Caco-2 (cell line): ENCODE measurements around the gene CORO2A. TPM values are rescaled to one million over a fixed set of nuclear protein-coding genes. Genes with fewer than 3 reads are reported as not detected.

ENCODE experiments used
- BruUV-seq: library from RNA; stranded (reverse); fragments of 400-500 nt; replicated peaks from 2 replicates; lab custom pipeline; 2021; lab: Mats Ljungman, UMichigan
- CTCF ChIA-PET: fragments of 300-600 bp; sonication (Branson Sonifier 250); formaldehyde crosslinking; loops from one replicate; lab custom pipeline; 2022; ENCODE audit warnings: antibody characterized with exemption; lab: Charles Lee
- POLR2A ChIA-PET: fragments of 300-600 bp; sonication (Branson Sonifier 250); formaldehyde crosslinking; loops from one replicate; lab custom pipeline; 2022; ENCODE audit warnings: antibody characterized with exemption; lab: Charles Lee
- DNase-seq, 2 experiments: peaks; one replicate each; pipeline versions ENCODE4 v3.0.0 to v3.0.0-alpha.2; 2020 to 2022
- H3K27me3 ChIP-seq: replicated peaks from 2 replicates; pipeline ENCODE4 v1.6.0; 2011; ENCODE audit warnings: low read length; ENCODE audit not compliant: control insufficient read depth, insufficient read depth
- H3K36me3 ChIP-seq: 2 replicates; pipeline ENCODE4 v1.5.1; 2011; ENCODE audit warnings: low read length; ENCODE audit not compliant: control insufficient read depth, insufficient read depth
- H3K4me1 ChIP-seq: fragments of 250-450 bp; sonication (Bioruptor Pico); 2 replicates; pipeline ENCODE4 v1.5.1; 2020; ENCODE audit warnings: mild to moderate bottlenecking
- H3K4me3 ChIP-seq: 2 replicates; pipeline ENCODE4 v1.5.1; 2011; ENCODE audit warnings: low read depth, mild to moderate bottlenecking, control low read depth, low read length
- H3K9me3 ChIP-seq: fragments of 250-450 bp; sonication (Bioruptor Pico); 2 replicates; pipeline ENCODE4 v1.5.1; 2020; ENCODE audit warnings: mild to moderate bottlenecking, moderate library complexity
- H3K27ac Mint-ChIP-seq: one replicate; pipeline ENCODE4 v1.8.0; 2022; ENCODE audit warnings: mixed read lengths; ENCODE audit not compliant: unreplicated experiment
- H3K27me3 Mint-ChIP-seq: one replicate; pipeline ENCODE4 v1.8.0; 2022; ENCODE audit warnings: mixed read lengths; ENCODE audit not compliant: insufficient read depth, unreplicated experiment
- H3K36me3 Mint-ChIP-seq: one replicate; pipeline ENCODE4 v1.8.0; 2022; ENCODE audit warnings: mild to moderate bottlenecking, mixed read lengths; ENCODE audit not compliant: insufficient read depth, unreplicated experiment
- H3K4me1 Mint-ChIP-seq: one replicate; pipeline ENCODE4 v1.8.0; 2022; ENCODE audit warnings: low read depth, mixed read lengths; ENCODE audit not compliant: unreplicated experiment
- H3K4me3 Mint-ChIP-seq: one replicate; pipeline ENCODE4 v1.8.0; 2022; ENCODE audit warnings: mild to moderate bottlenecking, moderate library complexity, mixed read lengths; ENCODE audit not compliant: unreplicated experiment
- H3K9me3 Mint-ChIP-seq: one replicate; pipeline ENCODE4 v1.8.0; 2022; ENCODE audit warnings: mixed read lengths; ENCODE audit not compliant: unreplicated experiment
- CTCF ChIP-seq, 2 experiments: fragments of 200-600 bp in 1 of 2; IDR thresholded peaks; 1 replicate in 1 of 2; 2 replicates in 1 of 2; pipeline versions ENCODE4 v1.5.1 to v1.8.0; 2011 to 2022; ENCODE audit warnings: antibody characterized with exemption in 1 of 2, control low read depth in 1 of 2, inconsistent platforms in 1 of 2, low read depth in 1 of 2, low read length in 1 of 2, mild to moderate bottlenecking in 1 of 2, moderate library complexity in 1 of 2; ENCODE audit not compliant: insufficient read depth in 1 of 2, severe bottlenecking in 1 of 2, unreplicated experiment in 1 of 2
- intact Hi-C: fragments of 100-400 bp; cut with micrococcal nuclease; formaldehyde crosslinking; loops from one replicate; pipeline ENCODE4 v1.10.0; 2022; ENCODE audit not compliant: unreplicated experiment
- total RNA-seq: library from RNA; stranded (reverse); gene quantifications from 2 replicates; pipeline ENCODE4 v1.2.3, GENCODE V29; 2022

Gene CORO2A
- total RNA-seq, 1 experiment from 2014 or later = 18.9 TPM

- H3K4me1 ChIP-seq = peaks cover 15% of the 10 kb centered on the region
- no TSS peak for BruUV-seq
- no peaks in the 10 kb centered on the region; the same call in 1 of the 2 replicates for H3K36me3 ChIP-seq
- H3K27me3 ChIP-seq = no peaks in the 10 kb centered on the region
- H3K4me3 ChIP-seq = no peak overlapping the region
- Mint-ChIP-seq H3K36me3 (peaks cover 5% of the 10 kb centered on the region), H3K4me1 (peaks cover 21% of the 10 kb centered on the region), H3K27ac (no peak overlapping the region), H3K9me3 (no peaks in the 10 kb centered on the region), H3K27me3 (no peaks in the 10 kb centered on the region), H3K4me3 (no peak overlapping the region)
- POLR2A ChIA-PET = no interaction called here
- no peak for TF ChIP-seq CTCF (IDR thresholded peaks at IDR 0.05; ENCODE audit: insufficient read depth in 1 of 2, low read depth in 1 of 2, low read length in 1 of 2, severe bottlenecking in 1 of 2, unreplicated experiment in 1 of 2)
- intact Hi-C loops = no loop called here
- H3K9me3 ChIP-seq = no peaks in the 10 kb centered on the region
- CTCF ChIA-PET = no interaction called here
- no peak for DNase-seq
Observed at GRCh38 chr9:98162613-98163012, 29.8 kb downstream of the CORO2A start.

GRCh38 chr9:98161851-98162250 lies 30.6 kb downstream of the CORO2A start:
- DNase-seq = no peak
- no TSS peak for BruUV-seq
- intact Hi-C loops = no loop called here
- H3K27me3 ChIP-seq = no peaks in the 10 kb centered on the region
- CTCF ChIA-PET = no interaction called here
- H3K36me3 ChIP-seq = no peaks in the 10 kb centered on the region; the same call in 1 of the 2 replicates
- no peak for TF ChIP-seq CTCF (IDR thresholded peaks at IDR 0.05; ENCODE audit: insufficient read depth in 1 of 2, low read depth in 1 of 2, low read length in 1 of 2, severe bottlenecking in 1 of 2, unreplicated experiment in 1 of 2)
- no peaks in the 10 kb centered on the region for H3K9me3 ChIP-seq
- Mint-ChIP-seq H3K4me3 (no peak overlapping the region), H3K36me3 (peaks cover 5% of the 10 kb centered on the region), H3K9me3 (no peaks in the 10 kb centered on the region), H3K27me3 (no peaks in the 10 kb centered on the region), H3K4me1 (peaks cover 21% of the 10 kb centered on the region), H3K27ac (no peak overlapping the region)
- H3K4me1 ChIP-seq = peaks cover 15% of the 10 kb centered on the region
- POLR2A ChIA-PET = no interaction called here
- no peak overlapping the region for H3K4me3 ChIP-seq

- peaks cover 15% of the 10 kb centered on the region for H3K4me1 ChIP-seq
- peak overlapping the region; percentile 71 for H3K27ac Mint-ChIP-seq
- peaks cover 9% of the 10 kb centered on the region for H3K36me3 Mint-ChIP-seq
- POLR2A ChIA-PET = no interaction called here
- no peak overlapping the region for H3K4me3 Mint-ChIP-seq
- no peaks in the 10 kb centered on the region for H3K27me3 ChIP-seq
- CTCF ChIA-PET = interaction anchor here (1.5 kb wide), 1 partner anchor 17 kb away, joined by 3 read pairs; no protein-coding TSS in a partner anchor
- no peak for DNase-seq
- BruUV-seq = no TSS peak
- no peaks in the 10 kb centered on the region; the same call in 1 of the 2 replicates for H3K36me3 ChIP-seq
- no peak overlapping the region for H3K4me3 ChIP-seq
- peaks cover 21% of the 10 kb centered on the region for H3K4me1 Mint-ChIP-seq
- no peaks in the 10 kb centered on the region for H3K27me3 Mint-ChIP-seq
- H3K9me3 ChIP-seq = no peaks in the 10 kb centered on the region
- H3K9me3 Mint-ChIP-seq = no peaks in the 10 kb centered on the region
- intact Hi-C loops = no loop called here
- no peak for TF ChIP-seq CTCF (IDR thresholded peaks at IDR 0.05; ENCODE audit: insufficient read depth in 1 of 2, low read depth in 1 of 2, low read length in 1 of 2, severe bottlenecking in 1 of 2, unreplicated experiment in 1 of 2)
Observed at GRCh38 chr9:98159790-98160189, 32.6 kb downstream of the CORO2A start.
